Parathyroid adenoma (tissue), 2 donors: ENCODE measurements around the gene FCN2.

Experiments used
- H2AFZ ChIP-seq: fragments of 300-600 bp; sonication (generic); one replicate; pipeline ENCODE4 v1.7.0; 2017; ENCODE audit warnings: antibody characterized with exemption, mild to moderate bottlenecking
- H3K27ac ChIP-seq: fragments of 300-600 bp; sonication (generic); one replicate; pipeline ENCODE4 v1.7.0; 2017
- H3K27me3 ChIP-seq: fragments of 300-600 bp; sonication (generic); one replicate; pipeline ENCODE4 v1.7.0; 2017; ENCODE audit warnings: low read length; ENCODE audit not compliant: control insufficient read depth, insufficient read depth
- H3K36me3 ChIP-seq: fragments of 300-600 bp; sonication (generic); one replicate; pipeline ENCODE4 v1.7.0; 2017; ENCODE audit warnings: low read length; ENCODE audit not compliant: control insufficient read depth, insufficient read depth
- H3K4me1 ChIP-seq: fragments of 300-600 bp; sonication (generic); one replicate; pipeline ENCODE4 v1.7.0; 2017; ENCODE audit warnings: control low read depth
- H3K4me2 ChIP-seq: fragments of 300-600 bp; sonication (generic); one replicate; pipeline ENCODE4 v1.7.0; 2017; ENCODE audit warnings: low read length
- H3K4me3 ChIP-seq: fragments of 300-600 bp; sonication (generic); one replicate; pipeline ENCODE4 v1.7.0; 2017; ENCODE audit warnings: low read depth, low read length
- H3K79me2 ChIP-seq: fragments of 300-600 bp; sonication (generic); one replicate; pipeline ENCODE4 v1.7.0; 2017; ENCODE audit warnings: control low read depth
- H3K9ac ChIP-seq: fragments of 300-600 bp; sonication (generic); one replicate; pipeline ENCODE4 v1.7.0; 2017; ENCODE audit warnings: mild to moderate bottlenecking
- H3K9me3 ChIP-seq: fragments of 300-600 bp; sonication (generic); one replicate; pipeline ENCODE4 v1.7.0; 2017; ENCODE audit warnings: low read length; ENCODE audit not compliant: control insufficient read depth
- CTCF ChIP-seq: fragments of 300-600 bp; sonication (generic); IDR thresholded peaks from one replicate; pipeline ENCODE4 v1.7.0; 2017; ENCODE audit warnings: antibody characterized with exemption, mild to moderate bottlenecking
- donor health status: primary hyperparathyroidism.

Gene FCN2

GRCh38 chr9:134846187-134846586 lies 34.4 kb upstream of the FCN2 start:
- H3K9me3 ChIP-seq = no peaks in the 10 kb centered on the region
- H3K4me1 ChIP-seq = no peaks in the 10 kb centered on the region
- no peaks in the 10 kb centered on the region for H3K36me3 ChIP-seq
- TF ChIP-seq CTCF = no peak
- no peak overlapping the region for H3K9ac ChIP-seq
- no peak overlapping the region for H2AFZ ChIP-seq
- no peak overlapping the region for H3K4me2 ChIP-seq
- no peak overlapping the region for H3K4me3 ChIP-seq
- no peaks in the 10 kb centered on the region for H3K79me2 ChIP-seq
- H3K27ac ChIP-seq = no peak overlapping the region
- no peaks in the 10 kb centered on the region for H3K27me3 ChIP-seq

GRCh38 chr9:134846699-134847098 lies 33.9 kb upstream of the FCN2 start:
- Histone ChIP-seq H3K4me3 (no peak overlapping the region), H3K79me2 (no peaks in the 10 kb centered on the region), H3K27ac (no peak overlapping the region), H3K36me3 (no peaks in the 10 kb centered on the region), H3K9ac (no peak overlapping the region), H3K9me3 (no peaks in the 10 kb centered on the region), H2AFZ (no peak overlapping the region), H3K27me3 (no peaks in the 10 kb centered on the region), H3K4me2 (no peak overlapping the region), H3K4me1 (no peaks in the 10 kb centered on the region)
- no peak for TF ChIP-seq CTCF

- Histone ChIP-seq H2AFZ (no peak overlapping the region), H3K36me3 (no peaks in the 10 kb centered on the region), H3K4me1 (no peaks in the 10 kb centered on the region), H3K79me2 (no peaks in the 10 kb centered on the region), H3K9ac (no peak overlapping the region), H3K27ac (no peak overlapping the region), H3K4me2 (no peak overlapping the region), H3K27me3 (no peaks in the 10 kb centered on the region), H3K4me3 (no peak overlapping the region), H3K9me3 (no peaks in the 10 kb centered on the region)
- no peak for TF ChIP-seq CTCF
Measured at GRCh38 chr9:134847138-134847537, 33.5 kb upstream of the FCN2 start.

- Histone ChIP-seq H3K79me2 (no peaks in the 10 kb centered on the region), H3K4me1 (no peaks in the 10 kb centered on the region), H3K27ac (no peak overlapping the region), H3K9me3 (no peaks in the 10 kb centered on the region), H3K4me3 (no peak overlapping the region), H3K27me3 (no peaks in the 10 kb centered on the region), H2AFZ (no peak overlapping the region), H3K9ac (no peak overlapping the region), H3K36me3 (no peaks in the 10 kb centered on the region), H3K4me2 (no peak overlapping the region)
- no peak for TF ChIP-seq CTCF
Measured at GRCh38 chr9:134847752-134848432, 32.7 kb upstream of the FCN2 start.

GRCh38 chr9:134848504-134848903 lies 32.1 kb upstream of the FCN2 start:
- Histone ChIP-seq H3K36me3 (no peaks in the 10 kb centered on the region), H3K4me2 (no peak overlapping the region), H3K9ac (no peak overlapping the region), H3K4me3 (no peak overlapping the region), H3K4me1 (no peaks in the 10 kb centered on the region), H3K27me3 (no peaks in the 10 kb centered on the region), H3K79me2 (no peaks in the 10 kb centered on the region), H3K27ac (no peak overlapping the region), H2AFZ (no peak overlapping the region), H3K9me3 (no peaks in the 10 kb centered on the region)
- TF ChIP-seq CTCF = no peak
